ENCODE results near the gene FOXRED2.

DNA sequence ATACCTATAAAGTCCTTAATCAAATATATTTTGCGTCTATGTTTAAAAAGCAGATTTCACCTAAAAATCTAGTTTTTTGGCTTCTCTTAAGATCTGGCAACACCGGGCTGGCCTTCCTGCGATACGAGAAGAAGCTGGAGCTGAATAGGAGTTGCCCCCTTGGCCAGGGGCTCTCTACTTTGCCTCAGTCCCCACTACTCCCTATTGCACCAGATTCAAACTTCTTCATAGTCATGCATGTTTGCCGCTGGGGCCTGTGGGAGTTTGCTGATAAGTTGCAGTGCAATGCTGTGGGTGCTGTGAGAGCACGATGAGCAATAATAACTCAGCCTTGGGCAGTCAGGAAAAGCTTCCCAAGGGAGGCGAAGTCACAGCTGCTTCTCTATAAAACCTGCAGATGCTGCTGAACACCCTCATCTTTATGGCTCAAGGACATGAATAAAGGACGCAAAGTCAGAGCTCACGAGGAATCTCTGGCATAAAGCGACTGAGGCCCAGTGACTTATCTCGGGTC lies 37.3 kb upstream of the FOXRED2 start:
- TF ChIP-seq, protein P1, sequence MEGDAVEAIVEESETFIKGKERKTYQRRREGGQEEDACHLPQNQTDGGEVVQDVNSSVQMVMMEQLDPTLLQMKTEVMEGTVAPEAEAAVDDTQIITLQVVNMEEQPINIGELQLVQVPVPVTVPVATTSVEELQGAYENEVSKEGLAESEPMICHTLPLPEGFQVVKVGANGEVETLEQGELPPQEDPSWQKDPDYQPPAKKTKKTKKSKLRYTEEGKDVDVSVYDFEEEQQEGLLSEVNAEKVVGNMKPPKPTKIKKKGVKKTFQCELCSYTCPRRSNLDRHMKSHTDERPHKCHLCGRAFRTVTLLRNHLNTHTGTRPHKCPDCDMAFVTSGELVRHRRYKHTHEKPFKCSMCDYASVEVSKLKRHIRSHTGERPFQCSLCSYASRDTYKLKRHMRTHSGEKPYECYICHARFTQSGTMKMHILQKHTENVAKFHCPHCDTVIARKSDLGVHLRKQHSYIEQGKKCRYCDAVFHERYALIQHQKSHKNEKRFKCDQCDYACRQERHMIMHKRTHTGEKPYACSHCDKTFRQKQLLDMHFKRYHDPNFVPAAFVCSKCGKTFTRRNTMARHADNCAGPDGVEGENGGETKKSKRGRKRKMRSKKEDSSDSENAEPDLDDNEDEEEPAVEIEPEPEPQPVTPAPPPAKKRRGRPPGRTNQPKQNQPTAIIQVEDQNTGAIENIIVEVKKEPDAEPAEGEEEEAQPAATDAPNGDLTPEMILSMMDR (conservative IDR thresholded peaks at IDR 0.05) = no peak
- TF ChIP-seq EZH2 (IDR thresholded peaks at IDR 0.05; ENCODE audit: low read depth) = no peak
